ENCODE data around the gene TXNRD2. TPM values are rescaled to one million over a fixed set of nuclear protein-coding genes. Genes with fewer than 3 reads are reported as not detected.

Gene TXNRD2
- total RNA-seq, 1 experiment from 2014 or later = 23.0 TPM

DNA sequence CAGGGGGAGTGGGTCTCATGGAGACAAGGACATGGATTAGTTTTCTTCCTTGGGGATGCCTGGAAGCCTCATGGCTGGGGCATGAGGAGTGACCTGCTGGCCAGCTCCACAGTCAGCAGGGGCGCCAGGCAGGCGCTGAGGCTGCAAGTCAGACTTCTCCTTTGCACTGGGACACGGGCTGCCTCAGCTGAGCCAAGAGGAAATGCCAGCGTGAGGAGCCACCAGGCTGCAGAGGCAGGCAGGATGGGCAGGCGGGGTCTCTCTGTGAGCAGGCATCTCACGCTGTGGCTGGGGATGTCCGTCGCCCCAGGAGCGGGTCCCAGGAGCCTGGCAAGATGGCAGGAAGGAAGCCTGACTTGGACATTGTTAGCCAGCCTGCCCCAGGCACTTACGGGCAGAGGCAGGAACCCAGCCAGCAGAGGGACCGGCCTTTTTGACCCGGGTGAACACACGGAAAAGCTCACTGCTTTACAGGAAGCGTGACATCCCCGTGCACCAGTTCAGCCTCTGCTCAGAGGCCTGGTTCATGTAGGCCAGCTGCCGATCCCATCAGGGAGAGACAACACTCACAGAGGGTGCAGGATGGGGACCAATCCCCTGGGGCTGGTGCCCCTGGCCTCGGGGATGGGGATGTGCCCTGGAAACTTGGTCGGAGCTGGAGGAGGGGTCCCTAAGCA is 97.1 kb downstream of the TXNRD2 start:
- TF ChIP-seq, protein P1, sequence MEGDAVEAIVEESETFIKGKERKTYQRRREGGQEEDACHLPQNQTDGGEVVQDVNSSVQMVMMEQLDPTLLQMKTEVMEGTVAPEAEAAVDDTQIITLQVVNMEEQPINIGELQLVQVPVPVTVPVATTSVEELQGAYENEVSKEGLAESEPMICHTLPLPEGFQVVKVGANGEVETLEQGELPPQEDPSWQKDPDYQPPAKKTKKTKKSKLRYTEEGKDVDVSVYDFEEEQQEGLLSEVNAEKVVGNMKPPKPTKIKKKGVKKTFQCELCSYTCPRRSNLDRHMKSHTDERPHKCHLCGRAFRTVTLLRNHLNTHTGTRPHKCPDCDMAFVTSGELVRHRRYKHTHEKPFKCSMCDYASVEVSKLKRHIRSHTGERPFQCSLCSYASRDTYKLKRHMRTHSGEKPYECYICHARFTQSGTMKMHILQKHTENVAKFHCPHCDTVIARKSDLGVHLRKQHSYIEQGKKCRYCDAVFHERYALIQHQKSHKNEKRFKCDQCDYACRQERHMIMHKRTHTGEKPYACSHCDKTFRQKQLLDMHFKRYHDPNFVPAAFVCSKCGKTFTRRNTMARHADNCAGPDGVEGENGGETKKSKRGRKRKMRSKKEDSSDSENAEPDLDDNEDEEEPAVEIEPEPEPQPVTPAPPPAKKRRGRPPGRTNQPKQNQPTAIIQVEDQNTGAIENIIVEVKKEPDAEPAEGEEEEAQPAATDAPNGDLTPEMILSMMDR (conservative IDR thresholded peaks at IDR 0.05; ENCODE audit: low read depth, low read length) = no peak
- TF ChIP-seq EZH2phosphoT487 (IDR thresholded peaks at IDR 0.05; ENCODE audit: borderline replicate concordance, low read length) = no peak
- no peak for TF ChIP-seq EZH2 (IDR thresholded peaks at IDR 0.05; ENCODE audit: low read length, unreplicated experiment)
- H4K20me1 ChIP-seq (ENCODE audit: low read length) = 0 out of 2 replicates have a peak, but pooled peaks cover 3% of the 10 kb centered on the region
- H3K9me2 ChIP-seq (replicated peaks; ENCODE audit: low read length) = no peaks in the 10 kb centered on the region
- no peak overlapping the region for H3K27ac ChIP-seq (ENCODE audit: low read length)
- DNase-seq (peak; percentile 15), ATAC-seq (peak; percentile 47)
- H2AFZ ChIP-seq (ENCODE audit: low read length) = no peak overlapping the region
- H3K4me2 ChIP-seq (ENCODE audit: low read length) = no peak overlapping the region
- H3K4me1 ChIP-seq (ENCODE audit: insufficient read depth, low read length) = peaks cover 16% of the 10 kb centered on the region
- POLR2A ChIA-PET (ENCODE audit: unreplicated experiment) = no interaction called here
- BruUV-seq (replicated peaks) = no TSS peak
- CTCF ChIA-PET = no interaction called here
- no peak overlapping the region for H3K4me3 ChIP-seq (ENCODE audit: low read length)
- H3K9ac ChIP-seq (ENCODE audit: low read length) = no peak overlapping the region
- no peaks in the 10 kb centered on the region for H3K27me3 ChIP-seq (ENCODE audit: low read length)
- no peaks in the 10 kb centered on the region for H3F3A ChIP-seq (ENCODE audit: low read length, unreplicated experiment)
- intact Hi-C loops (cut with micrococcal nuclease) = no loop called here
- no peaks in the 10 kb centered on the region for H3K36me3 ChIP-seq (ENCODE audit: low read depth, low read length)
- no peaks in the 10 kb centered on the region for H3K9me3 ChIP-seq (ENCODE audit: low read length)
- H3K79me2 ChIP-seq (ENCODE audit: low read length) = peaks cover 20% of the 10 kb centered on the region

DNA sequence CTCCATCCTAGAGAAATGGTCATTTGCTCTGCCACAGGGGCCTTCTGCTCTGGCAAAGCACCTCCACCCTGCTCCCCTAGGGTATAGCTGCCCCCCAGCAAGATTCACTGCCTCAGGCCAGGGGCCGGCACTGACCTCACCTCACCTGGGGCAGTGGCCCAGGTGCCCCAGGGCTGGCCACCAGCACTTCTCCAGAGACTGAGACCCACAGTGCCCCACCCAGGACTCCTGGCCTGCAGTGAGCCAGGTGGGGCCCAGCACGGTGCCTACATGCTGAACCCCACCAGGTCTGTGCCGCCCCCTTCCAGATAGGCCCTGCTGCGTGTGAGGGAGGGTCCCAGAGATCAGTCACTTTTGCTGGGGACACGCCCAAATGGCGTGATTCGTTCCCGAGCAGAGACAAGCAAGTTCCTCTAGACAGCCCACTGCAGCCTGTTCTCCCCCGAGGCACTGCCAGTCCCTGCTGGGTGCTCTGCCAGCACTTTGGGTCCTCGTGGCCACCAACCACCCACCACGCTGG is 97.7 kb downstream of the TXNRD2 start:
- H3K4me1 ChIP-seq (ENCODE audit: insufficient read depth, low read length) = peaks cover 10% of the 10 kb centered on the region
- H3K4me2 ChIP-seq (ENCODE audit: low read length) = no peak overlapping the region
- H3F3A ChIP-seq (ENCODE audit: low read length, unreplicated experiment) = no peaks in the 10 kb centered on the region
- no peak for ATAC-seq
- CTCF ChIA-PET = no interaction called here
- no peaks in the 10 kb centered on the region for H3K36me3 ChIP-seq (ENCODE audit: low read depth, low read length)
- no peak overlapping the region for H2AFZ ChIP-seq (ENCODE audit: low read length)
- H3K4me3 ChIP-seq (ENCODE audit: low read length) = no peak overlapping the region
- H3K9me2 ChIP-seq (replicated peaks; ENCODE audit: low read length) = no peaks in the 10 kb centered on the region
- no peaks in the 10 kb centered on the region for H3K9me3 ChIP-seq (ENCODE audit: low read length)
- H4K20me1 ChIP-seq (ENCODE audit: low read length) = 0 out of 2 replicates have a peak, but pooled peaks cover 3% of the 10 kb centered on the region
- no TSS peak for BruUV-seq (replicated peaks)
- peaks cover 20% of the 10 kb centered on the region for H3K79me2 ChIP-seq (ENCODE audit: low read length)
- no peak overlapping the region for H3K27ac ChIP-seq (ENCODE audit: low read length)
- intact Hi-C loops (cut with micrococcal nuclease) = no loop called here
- no peak overlapping the region for H3K9ac ChIP-seq (ENCODE audit: low read length)
- no peaks in the 10 kb centered on the region for H3K27me3 ChIP-seq (ENCODE audit: low read length)
- POLR2A ChIA-PET (ENCODE audit: unreplicated experiment) = no interaction called here
- no peak for DNase-seq
- no peak for TF ChIP-seq EZH2phosphoT487 (IDR thresholded peaks at IDR 0.05; ENCODE audit: borderline replicate concordance, low read length)
- TF ChIP-seq EZH2 (IDR thresholded peaks at IDR 0.05; ENCODE audit: low read length, unreplicated experiment) = no peak
- TF ChIP-seq, protein P1 (conservative IDR thresholded peaks at IDR 0.05; ENCODE audit: low read depth, low read length) = no peak

All from PC-3 (cell line).